GM06990 (cell line): ENCODE results near the gene ADPRHL1.
A peak's percentile ranks its signal among the peaks of the same experiment; 100 is the strongest.

Experiments used
- DNase-seq: peaks from one replicate; pipeline ENCODE4 v3.0.0-alpha.2; 2011; ENCODE audit not compliant: insufficient read length; ENCODE audit errors: extremely low read depth
- H3K27me3 ChIP-seq: replicated peaks from 2 replicates; pipeline ENCODE4 v1.6.0; 2011; ENCODE audit warnings: low read length; ENCODE audit not compliant: control insufficient read depth, insufficient read depth
- H3K36me3 ChIP-seq: 2 replicates; pipeline ENCODE4 v1.5.1; 2011; ENCODE audit warnings: low read length; ENCODE audit not compliant: control insufficient read depth, insufficient read depth
- H3K4me3 ChIP-seq: replicated peaks from 2 replicates; pipeline ENCODE4 v1.5.1; 2011; ENCODE audit warnings: low read depth, mild to moderate bottlenecking, control low read depth, low read length
- CTCF ChIP-seq: IDR thresholded peaks from 2 replicates; pipeline ENCODE4 v1.5.1; 2011; ENCODE audit warnings: low read length, control low read depth, mild to moderate bottlenecking, inconsistent platforms; ENCODE audit not compliant: insufficient read depth, poor library complexity, severe bottlenecking

The ADPRHL1 gene

DNA sequence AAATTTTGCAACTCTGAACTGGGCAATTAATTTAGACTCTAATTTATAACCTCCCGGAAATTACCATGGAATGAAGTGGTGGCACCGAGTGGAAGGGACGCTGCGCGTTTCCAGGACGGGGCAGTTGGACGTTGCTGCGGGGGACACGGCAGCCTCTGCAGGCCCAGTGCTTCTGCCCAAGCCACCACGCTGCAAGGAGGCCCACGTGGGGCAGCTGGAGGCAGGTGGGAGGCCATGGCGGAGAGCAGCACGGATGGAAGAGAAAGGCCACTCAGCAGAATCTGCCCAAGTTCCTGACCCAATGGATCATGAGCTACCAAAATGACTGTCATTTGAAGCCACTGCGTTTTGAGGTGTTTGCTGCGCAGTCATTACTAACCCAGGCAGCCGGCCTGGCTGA lies 11.2 kb upstream of the ADPRHL1 start:
- Histone ChIP-seq H3K36me3 (peaks cover 11% of the 10 kb centered on the region), H3K27me3 (no peaks in the 10 kb centered on the region), H3K4me3 (no peak overlapping the region)
- DNase-seq = no peak
- no peak for TF ChIP-seq CTCF

DNA sequence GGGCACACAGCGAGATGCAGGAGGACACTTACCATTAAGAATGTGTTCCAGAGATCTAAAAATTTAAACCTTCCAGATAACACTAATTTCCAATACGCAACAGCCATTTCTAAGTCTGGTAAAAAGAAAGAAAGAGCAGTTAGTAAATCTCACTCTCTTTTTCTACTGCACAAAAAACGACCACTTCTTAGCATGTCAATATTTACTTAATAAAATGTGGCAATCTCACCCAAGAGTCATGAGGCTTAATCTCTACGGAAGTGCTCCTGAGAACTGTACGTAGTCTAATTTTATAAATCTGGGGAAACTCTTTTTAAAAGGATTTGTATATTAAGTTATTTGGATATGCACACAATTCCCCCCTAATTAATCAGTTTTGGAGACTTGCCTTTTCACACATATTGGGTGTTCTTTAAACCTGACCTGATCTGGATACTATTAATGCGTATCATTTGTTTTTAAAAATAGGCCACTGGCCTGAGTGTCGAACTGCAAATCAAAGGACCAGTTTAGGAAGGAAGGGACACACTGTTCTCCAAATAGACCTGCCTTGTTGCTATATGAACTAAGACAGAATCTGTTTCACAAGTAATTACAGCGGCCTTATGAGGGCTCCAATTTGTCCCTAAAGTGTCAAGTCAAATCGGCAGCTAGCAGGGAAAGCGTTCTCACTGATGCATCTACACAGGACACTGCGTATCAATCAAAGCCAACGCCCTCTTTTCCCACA lies 7.9 kb upstream of the ADPRHL1 start:
- Histone ChIP-seq H3K4me3 (no peak overlapping the region), H3K36me3 (peaks cover 18% of the 10 kb centered on the region), H3K27me3 (no peaks in the 10 kb centered on the region)
- TF ChIP-seq CTCF = no peak
- DNase-seq = no peak

DNA sequence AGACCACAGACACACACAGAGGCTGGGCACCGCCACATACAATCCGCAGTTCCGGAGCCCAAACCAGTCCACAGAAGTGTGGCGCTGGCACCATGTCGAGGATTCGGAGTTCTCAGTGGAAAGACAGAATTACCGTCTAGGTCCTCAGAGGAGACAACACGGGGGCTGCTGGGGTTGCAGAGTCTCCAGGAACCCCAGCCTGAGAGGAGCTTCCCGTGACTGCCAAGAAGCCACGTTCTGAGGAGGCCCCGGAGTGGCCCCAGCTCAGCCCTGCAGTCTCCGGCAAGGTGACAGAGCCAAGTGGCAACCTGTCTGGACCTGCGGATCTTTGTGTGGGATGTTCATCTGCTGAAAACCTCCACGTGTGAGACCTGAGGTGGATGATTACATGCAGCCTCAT lies 7.3 kb upstream of the ADPRHL1 start:
- no peak for TF ChIP-seq CTCF
- no peaks in the 10 kb centered on the region for H3K27me3 ChIP-seq
- DNase-seq = no peak
- H3K4me3 ChIP-seq = no peak overlapping the region
- H3K36me3 ChIP-seq = peaks cover 20% of the 10 kb centered on the region

GRCh38 chr13:113460064-113460555 lies 6.8 kb upstream of the ADPRHL1 start:
- no peak for TF ChIP-seq CTCF
- no peak overlapping the region for H3K4me3 ChIP-seq
- H3K27me3 ChIP-seq = no peaks in the 10 kb centered on the region
- peaks cover 24% of the 10 kb centered on the region for H3K36me3 ChIP-seq
- DNase-seq = no peak

- TF ChIP-seq CTCF = peak; percentile 42
- no peak for DNase-seq
Observed at GRCh38 chr13:113458253-113459065, 5.2 kb upstream of the ADPRHL1 start.

More at GRCh38 chr13:113458253-113459065, 5.2 kb upstream of the ADPRHL1 start:
- Histone ChIP-seq H3K27me3 (no peaks in the 10 kb centered on the region), H3K4me3 (no peak overlapping the region), H3K36me3 (peaks cover 25% of the 10 kb centered on the region)
